Central memory CD4-positive, alpha-beta T cell (primary cell): ENCODE data around the gene SCAI.
"Not testable (repeated sequence)": the region's sequence is repeated elsewhere in the genome, so short reads cannot be mapped to it uniquely, and the experiment has no call there.

Experiments used
- DNase-seq: peaks from one replicate; pipeline ENCODE4 v3.0.0; 2022

Gene SCAI

GRCh38 chr9:125103021-125103420 lies 40.3 kb downstream of the SCAI start:
- no peak for DNase-seq

GRCh38 chr9:125100822-125101221 lies 42.5 kb downstream of the SCAI start:
- DNase-seq = no peak

- no peak for DNase-seq
These were observed 43.5 kb downstream of the SCAI start for GRCh38 chr9:125099816-125100215.

- no peak for DNase-seq
These were observed 47.4 kb downstream of the SCAI start for GRCh38 chr9:125095821-125096443.

GRCh38 chr9:125091121-125091520 lies 52.2 kb downstream of the SCAI start:
- DNase-seq = no peak

- DNase-seq = no peak
These were observed 54.0 kb downstream of the SCAI start for GRCh38 chr9:125089331-125089730.

- no peak for DNase-seq
These were observed 54.6 kb downstream of the SCAI start for GRCh38 chr9:125088752-125089151.

GRCh38 chr9:125085703-125086477 lies 57.4 kb downstream of the SCAI start:
- no peak for DNase-seq

- DNase-seq = not testable (repeated sequence)
These were observed 61.1 kb downstream of the SCAI start for GRCh38 chr9:125082197-125082596.

GRCh38 chr9:125080797-125081196 lies 62.5 kb downstream of the SCAI start:
- not testable (repeated sequence) for DNase-seq

- no peak for DNase-seq
These were observed 63.4 kb downstream of the SCAI start for GRCh38 chr9:125079931-125080330.

- no peak for DNase-seq
These were observed 67.3 kb downstream of the SCAI start for GRCh38 chr9:125075997-125076396.

GRCh38 chr9:125074976-125075375 lies 68.4 kb downstream of the SCAI start:
- DNase-seq = no peak

GRCh38 chr9:125066839-125067619 lies 76.3 kb downstream of the SCAI start:
- DNase-seq = no peak

GRCh38 chr9:125061391-125061790 lies 81.9 kb downstream of the SCAI start:
- DNase-seq = no peak

- DNase-seq = no peak
These were observed 93.9 kb downstream of the SCAI start for GRCh38 chr9:125049212-125050049.

- DNase-seq = no peak
These were observed 99.7 kb downstream of the SCAI start for GRCh38 chr9:125043631-125044030.

GRCh38 chr9:125043148-125043547 lies 100.2 kb downstream of the SCAI start:
- no peak for DNase-seq

- DNase-seq = no peak
These were observed 105.2 kb downstream of the SCAI start for GRCh38 chr9:125038166-125038565.

- no peak for DNase-seq
These were observed 115.3 kb downstream of the SCAI start for GRCh38 chr9:125028041-125028440.

GRCh38 chr9:125024917-125025316 lies 118.4 kb downstream of the SCAI start:
- DNase-seq = no peak

- no peak for DNase-seq
These were observed 122.3 kb downstream of the SCAI start for GRCh38 chr9:125021069-125021468.

- not testable (repeated sequence) for DNase-seq
These were observed 127.7 kb downstream of the SCAI start for GRCh38 chr9:125015655-125016054.
